HUES48 (cell line): Measurements from ENCODE around the gene CDCA4.

Source experiments
- H3K27ac ChIP-seq: one replicate; pipeline ENCODE4 v1.7.0; 2013; ENCODE audit warnings: low read depth, low read length, inconsistent platforms
- H3K27me3 ChIP-seq: 2 replicates; pipeline ENCODE4 v1.6.1; 2013; ENCODE audit warnings: mild to moderate bottlenecking, low read length; ENCODE audit not compliant: control insufficient read depth, insufficient read depth
- H3K36me3 ChIP-seq: 2 replicates; pipeline ENCODE4 v1.6.1; 2013; ENCODE audit warnings: low read length; ENCODE audit not compliant: control insufficient read depth, insufficient read depth
- H3K4me1 ChIP-seq: 2 replicates; pipeline ENCODE4 v1.6.1; 2013; ENCODE audit warnings: mild to moderate bottlenecking, low read length; ENCODE audit not compliant: control insufficient read depth, insufficient read depth
- H3K4me3 ChIP-seq: 2 replicates; pipeline ENCODE4 v1.5.1; 2013; ENCODE audit warnings: mild to moderate bottlenecking, low read depth, low read length
- H3K9ac ChIP-seq: 2 replicates; pipeline ENCODE4 v1.6.1; 2013; ENCODE audit warnings: mild to moderate bottlenecking, low read depth, low read length, moderate library complexity
- H3K9me3 ChIP-seq: 2 replicates; pipeline ENCODE4 v1.6.1; 2013; ENCODE audit warnings: low read length; ENCODE audit not compliant: control insufficient read depth, insufficient read depth

The CDCA4 gene

GRCh38 chr14:105020815-105021655, at the start of gene CDCA4:
CDCA4 (minus strand) TSS chr14:105021083; CDS start chr14:105011929, 9,154 bp downstream.
- H3K4me1 ChIP-seq, result peaks cover 18% of the 10 kb centered on the region
- H3K9ac ChIP-seq, result peak within 1 kb of the TSS; percentile 88
- peak within 1 kb of the TSS; percentile 94 for H3K27ac ChIP-seq
- peaks cover 4% of the 10 kb centered on the region; the same call in 1 of the 2 replicates for H3K36me3 ChIP-seq
- H3K27me3 ChIP-seq, result no peaks in the 10 kb centered on the region
- H3K9me3 ChIP-seq, result no peaks in the 10 kb centered on the region
- H3K4me3 ChIP-seq, result peak within 1 kb of the TSS; percentile 99

- no peak overlapping the region for H3K27ac ChIP-seq
These were observed 49.2 kb upstream of the CDCA4 start for GRCh38 chr14:105069871-105070759.

GRCh38 chr14:105069522-105069870, 48.6 kb upstream of the CDCA4 start:
- no peak overlapping the region for H3K4me3 ChIP-seq
- peaks cover 4% of the 10 kb centered on the region for H3K27me3 ChIP-seq
- H3K9ac ChIP-seq, result no peak overlapping the region
- H3K4me1 ChIP-seq, result no peaks in the 10 kb centered on the region
- no peaks in the 10 kb centered on the region for H3K9me3 ChIP-seq
- no peaks in the 10 kb centered on the region for H3K36me3 ChIP-seq
- no peak overlapping the region for H3K27ac ChIP-seq

More at GRCh38 chr14:105069871-105070759, 49.2 kb upstream of the CDCA4 start:
- no peak overlapping the region for H3K9ac ChIP-seq
- no peaks in the 10 kb centered on the region for H3K9me3 ChIP-seq
- H3K4me1 ChIP-seq, result no peaks in the 10 kb centered on the region
- H3K27me3 ChIP-seq, result peaks cover 4% of the 10 kb centered on the region
- H3K36me3 ChIP-seq, result no peaks in the 10 kb centered on the region
- H3K4me3 ChIP-seq, result no peak overlapping the region

GRCh38 chr14:105068818-105069217, 47.9 kb upstream of the CDCA4 start:
- no peak overlapping the region for H3K4me3 ChIP-seq
- H3K27ac ChIP-seq, result no peak overlapping the region
- H3K9ac ChIP-seq, result no peak overlapping the region
- H3K36me3 ChIP-seq, result no peaks in the 10 kb centered on the region
- H3K4me1 ChIP-seq, result no peaks in the 10 kb centered on the region
- H3K27me3 ChIP-seq, result peaks cover 4% of the 10 kb centered on the region
- H3K9me3 ChIP-seq, result no peaks in the 10 kb centered on the region

GRCh38 chr14:105067969-105068301, 47.1 kb upstream of the CDCA4 start:
- Histone ChIP-seq H3K27ac (no peak overlapping the region), H3K27me3 (peaks cover 3% of the 10 kb centered on the region), H3K9me3 (no peaks in the 10 kb centered on the region), H3K4me1 (no peaks in the 10 kb centered on the region), H3K9ac (no peak overlapping the region), H3K4me3 (no peak overlapping the region), H3K36me3 (no peaks in the 10 kb centered on the region)

- Histone ChIP-seq H3K9me3 (no peaks in the 10 kb centered on the region), H3K4me1 (no peaks in the 10 kb centered on the region), H3K9ac (no peak overlapping the region), H3K36me3 (no peaks in the 10 kb centered on the region), H3K27ac (no peak overlapping the region), H3K27me3 (no peaks in the 10 kb centered on the region), H3K4me3 (no peak overlapping the region)
These were observed 46.5 kb upstream of the CDCA4 start for GRCh38 chr14:105067140-105067968.

GRCh38 chr14:105066240-105067071, 45.6 kb upstream of the CDCA4 start:
- Histone ChIP-seq H3K4me1 (no peaks in the 10 kb centered on the region), H3K9ac (no peak overlapping the region), H3K27ac (no peak overlapping the region), H3K9me3 (no peaks in the 10 kb centered on the region), H3K36me3 (no peaks in the 10 kb centered on the region), H3K27me3 (no peaks in the 10 kb centered on the region), H3K4me3 (no peak overlapping the region)

- Histone ChIP-seq H3K4me3 (no peak within 1 kb of the TSS), H3K9ac (no peak within 1 kb of the TSS), H3K9me3 (no peaks in the 10 kb centered on the region), H3K36me3 (no peaks in the 10 kb centered on the region), H3K4me1 (no peaks in the 10 kb centered on the region), H3K27ac (no peak within 1 kb of the TSS), H3K27me3 (no peaks in the 10 kb centered on the region)
These were observed 44.7 kb upstream of the CDCA4 start, which contains the start of gene GPR132 for GRCh38 chr14:105065280-105066228. GPR132 (minus strand) TSS chr14:105065430; CDS start chr14:105055420, 10,010 bp downstream.

- Histone ChIP-seq H3K27me3 (no peaks in the 10 kb centered on the region), H3K27ac (no peak overlapping the region), H3K9ac (no peak overlapping the region), H3K36me3 (no peaks in the 10 kb centered on the region), H3K4me1 (no peaks in the 10 kb centered on the region), H3K9me3 (no peaks in the 10 kb centered on the region), H3K4me3 (no peak overlapping the region)
These were observed 43.8 kb upstream of the CDCA4 start for GRCh38 chr14:105064721-105065143.
